Measurements from ENCODE around the gene CASKIN1.

Gene CASKIN1

DNA sequence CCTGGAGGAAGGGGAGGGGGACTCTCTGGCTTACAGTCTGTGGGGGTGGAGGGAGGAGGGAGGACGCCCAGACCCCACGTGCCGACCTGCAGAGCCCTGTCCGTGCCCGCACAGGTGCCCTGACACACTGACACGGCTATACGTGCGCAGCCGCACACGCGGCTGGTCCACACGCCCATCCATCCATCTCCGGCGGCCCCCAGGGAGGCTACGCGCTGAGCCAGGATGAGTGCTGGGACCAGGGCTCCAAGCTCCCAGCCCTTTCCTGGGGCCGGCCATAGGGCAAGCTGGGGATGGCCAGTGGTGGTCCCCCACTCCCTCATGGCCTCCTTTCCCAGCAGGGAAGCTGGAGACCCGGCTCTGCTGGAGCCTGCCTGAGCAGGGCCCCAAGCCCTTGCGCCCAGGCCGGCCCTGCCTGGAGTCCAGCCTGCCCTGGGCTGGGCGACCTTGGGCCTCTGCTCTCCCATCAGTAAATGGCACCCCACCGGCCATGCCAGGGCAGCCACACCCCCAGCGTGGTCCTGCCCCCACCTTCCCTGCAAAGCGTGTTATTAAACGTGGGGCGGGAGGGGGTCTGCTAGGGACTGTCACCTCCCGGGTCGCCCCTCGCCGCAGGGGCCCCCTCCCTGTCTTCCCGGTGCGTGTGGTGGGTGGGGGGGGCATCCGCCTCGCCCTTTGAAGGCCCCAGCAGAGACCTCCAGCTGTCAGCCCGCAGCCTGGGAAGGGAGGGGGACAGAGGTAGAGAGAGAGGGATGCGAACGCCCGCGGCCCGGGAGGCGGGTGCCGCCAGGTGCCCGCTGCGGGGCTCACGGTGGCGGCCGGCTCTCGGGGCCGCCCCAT is 863 bp downstream of the CASKIN1 start:
- Histone ChIP-seq H3K4me1 (ENCODE audit: control insufficient read depth in 5 of 5, insufficient read depth in 5 of 5, low read length in 5 of 5) (peaks cover 0 to 10% (median 6%) of the 10 kb centered on the region in 5 donors), H3K9me3 (ENCODE audit: control insufficient read depth in 5 of 5, low read length in 5 of 5) (no peaks in the 10 kb centered on the region), H3K4me3 (ENCODE audit: low read depth in 1 of 5, low read length in 5 of 5) (peak overlapping the region in 2 of 5 donors; percentile 26 to 31), H3K36me3 (ENCODE audit: control insufficient read depth in 5 of 5, insufficient read depth in 5 of 5, low read length in 5 of 5) (no peaks in the 10 kb centered on the region), H3K27ac (ENCODE audit: low read depth, low read length) (no peak overlapping the region), H3K9ac (ENCODE audit: low read length in 5 of 5) (no peak overlapping the region), H3K27me3 (ENCODE audit: control insufficient read depth in 5 of 5, insufficient read depth in 4 of 5, low read length in 5 of 5) (peaks cover 29 to 46% (median 38%) of the 10 kb centered on the region in 5 donors)

- no peak overlapping the region for H3K27ac ChIP-seq (ENCODE audit: low read depth, low read length)
- peaks cover 0 to 10% (median 6%) of the 10 kb centered on the region in 5 donors for H3K4me1 ChIP-seq (ENCODE audit: control insufficient read depth in 5 of 5, insufficient read depth in 5 of 5, low read length in 5 of 5)
- H3K4me3 ChIP-seq (ENCODE audit: low read depth in 1 of 5, low read length in 5 of 5) = no peak overlapping the region
- no peaks in the 10 kb centered on the region for H3K36me3 ChIP-seq (ENCODE audit: control insufficient read depth in 5 of 5, insufficient read depth in 5 of 5, low read length in 5 of 5)
- peaks cover 29 to 46% (median 38%) of the 10 kb centered on the region in 5 donors for H3K27me3 ChIP-seq (ENCODE audit: control insufficient read depth in 5 of 5, insufficient read depth in 4 of 5, low read length in 5 of 5)
- H3K9ac ChIP-seq (ENCODE audit: low read length in 5 of 5) = no peak overlapping the region
- H3K9me3 ChIP-seq (ENCODE audit: control insufficient read depth in 5 of 5, low read length in 5 of 5) = no peaks in the 10 kb centered on the region
Measured at GRCh38 chr16:2194852-2195321, 1.5 kb downstream of the CASKIN1 start.

- peaks cover 29 to 46% (median 38%) of the 10 kb centered on the region in 5 donors for H3K27me3 ChIP-seq (ENCODE audit: control insufficient read depth in 5 of 5, insufficient read depth in 4 of 5, low read length in 5 of 5)
- no peak overlapping the region for H3K4me3 ChIP-seq (ENCODE audit: low read depth in 1 of 5, low read length in 5 of 5)
- H3K27ac ChIP-seq (ENCODE audit: low read depth, low read length) = no peak overlapping the region
- no peak overlapping the region for H3K9ac ChIP-seq (ENCODE audit: low read length in 5 of 5)
- no peaks in the 10 kb centered on the region for H3K9me3 ChIP-seq (ENCODE audit: control insufficient read depth in 5 of 5, low read length in 5 of 5)
- no peaks in the 10 kb centered on the region for H3K36me3 ChIP-seq (ENCODE audit: control insufficient read depth in 5 of 5, insufficient read depth in 5 of 5, low read length in 5 of 5)
- H3K4me1 ChIP-seq (ENCODE audit: control insufficient read depth in 5 of 5, insufficient read depth in 5 of 5, low read length in 5 of 5) = peaks cover 0 to 10% (median 6%) of the 10 kb centered on the region in 5 donors
Measured at GRCh38 chr16:2194166-2194834, 2.1 kb downstream of the CASKIN1 start.

DNA sequence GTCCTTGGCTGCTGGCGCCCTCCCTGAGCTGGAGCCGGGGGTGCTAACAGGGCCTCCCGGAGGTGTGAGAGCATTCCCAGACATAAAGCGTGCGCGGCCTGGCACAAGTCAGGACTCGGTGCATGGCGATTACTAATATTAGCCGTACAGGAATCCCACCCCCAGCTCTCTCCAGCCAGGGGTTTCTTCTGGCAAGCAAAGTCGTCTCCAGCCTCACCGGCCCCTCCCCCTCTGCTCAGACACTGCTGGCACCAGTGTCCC is 5.0 kb downstream of the CASKIN1 start:
- H3K9me3 ChIP-seq (ENCODE audit: control insufficient read depth in 5 of 5, low read length in 5 of 5) = no peaks in the 10 kb centered on the region
- no peak overlapping the region for H3K4me3 ChIP-seq (ENCODE audit: low read depth in 1 of 5, low read length in 5 of 5)
- peaks cover 17 to 26% (median 24%) of the 10 kb centered on the region in 5 donors for H3K27me3 ChIP-seq (ENCODE audit: control insufficient read depth in 5 of 5, insufficient read depth in 4 of 5, low read length in 5 of 5)
- H3K4me1 ChIP-seq (ENCODE audit: control insufficient read depth in 5 of 5, insufficient read depth in 5 of 5, low read length in 5 of 5) = peaks cover 0 to 8% (median 6%) of the 10 kb centered on the region in 5 donors
- no peaks in the 10 kb centered on the region for H3K36me3 ChIP-seq (ENCODE audit: control insufficient read depth in 5 of 5, insufficient read depth in 5 of 5, low read length in 5 of 5)
- no peak overlapping the region for H3K27ac ChIP-seq (ENCODE audit: low read depth, low read length)
- no peak overlapping the region for H3K9ac ChIP-seq (ENCODE audit: low read length in 5 of 5)

GRCh38 chr16:2190659-2191445 is 5.6 kb downstream of the CASKIN1 start:
- Histone ChIP-seq H3K4me3 (ENCODE audit: low read depth in 1 of 5, low read length in 5 of 5) (no peak overlapping the region), H3K36me3 (ENCODE audit: control insufficient read depth in 5 of 5, insufficient read depth in 5 of 5, low read length in 5 of 5) (no peaks in the 10 kb centered on the region), H3K4me1 (ENCODE audit: control insufficient read depth in 5 of 5, insufficient read depth in 5 of 5, low read length in 5 of 5) (peaks cover 0 to 6% (median 6%) of the 10 kb centered on the region in 5 donors), H3K9me3 (ENCODE audit: control insufficient read depth in 5 of 5, low read length in 5 of 5) (no peaks in the 10 kb centered on the region), H3K9ac (ENCODE audit: low read length in 5 of 5) (no peak overlapping the region), H3K27ac (ENCODE audit: low read depth, low read length) (no peak overlapping the region), H3K27me3 (ENCODE audit: control insufficient read depth in 5 of 5, insufficient read depth in 4 of 5, low read length in 5 of 5) (peaks cover 17 to 26% (median 24%) of the 10 kb centered on the region in 5 donors)

GRCh38 chr16:2190002-2190658 is 6.3 kb downstream of the CASKIN1 start:
- Histone ChIP-seq H3K4me3 (ENCODE audit: low read depth in 1 of 5, low read length in 5 of 5) (no peak overlapping the region), H3K9me3 (ENCODE audit: control insufficient read depth in 5 of 5, low read length in 5 of 5) (no peaks in the 10 kb centered on the region), H3K27ac (ENCODE audit: low read depth, low read length) (no peak overlapping the region), H3K27me3 (ENCODE audit: control insufficient read depth in 5 of 5, insufficient read depth in 4 of 5, low read length in 5 of 5) (peaks cover 10 to 21% (median 18%) of the 10 kb centered on the region in 5 donors), H3K9ac (ENCODE audit: low read length in 5 of 5) (no peak overlapping the region), H3K4me1 (ENCODE audit: control insufficient read depth in 5 of 5, insufficient read depth in 5 of 5, low read length in 5 of 5) (no peaks in the 10 kb centered on the region), H3K36me3 (ENCODE audit: control insufficient read depth in 5 of 5, insufficient read depth in 5 of 5, low read length in 5 of 5) (no peaks in the 10 kb centered on the region)

GRCh38 chr16:2189252-2189893 is 7.0 kb downstream of the CASKIN1 start:
- Histone ChIP-seq H3K27ac (ENCODE audit: low read depth, low read length) (no peak overlapping the region), H3K9ac (ENCODE audit: low read length in 5 of 5) (no peak overlapping the region), H3K36me3 (ENCODE audit: control insufficient read depth in 5 of 5, insufficient read depth in 5 of 5, low read length in 5 of 5) (no peaks in the 10 kb centered on the region), H3K9me3 (ENCODE audit: control insufficient read depth in 5 of 5, low read length in 5 of 5) (no peaks in the 10 kb centered on the region), H3K4me3 (ENCODE audit: low read depth in 1 of 5, low read length in 5 of 5) (no peak overlapping the region), H3K4me1 (ENCODE audit: control insufficient read depth in 5 of 5, insufficient read depth in 5 of 5, low read length in 5 of 5) (no peaks in the 10 kb centered on the region), H3K27me3 (ENCODE audit: control insufficient read depth in 5 of 5, insufficient read depth in 4 of 5, low read length in 5 of 5) (peaks cover 4 to 16% (median 10%) of the 10 kb centered on the region in 5 donors)

DNA sequence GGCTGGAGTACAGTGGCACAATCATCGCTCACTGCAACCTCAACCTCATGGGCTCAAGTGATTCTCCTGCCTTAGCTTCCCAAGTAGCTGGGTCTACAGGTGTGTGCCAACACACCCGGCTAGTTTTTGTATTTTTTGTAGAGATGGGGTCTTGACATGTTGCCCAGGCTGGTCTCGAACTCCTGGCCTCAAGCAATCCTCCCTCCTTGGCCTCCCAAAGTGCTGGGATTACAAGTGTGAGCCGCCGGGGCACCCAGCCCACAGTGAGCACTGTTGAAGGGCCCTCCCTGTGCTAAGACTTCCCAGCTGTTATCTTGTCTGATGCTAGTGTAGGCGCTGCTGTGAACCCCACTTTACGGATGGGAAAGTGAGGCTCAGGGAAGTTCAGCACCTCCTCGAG is 8.0 kb downstream of the CASKIN1 start:
- Histone ChIP-seq H3K9me3 (ENCODE audit: control insufficient read depth in 5 of 5, low read length in 5 of 5) (no peaks in the 10 kb centered on the region), H3K9ac (ENCODE audit: low read length in 5 of 5) (no peak overlapping the region), H3K36me3 (ENCODE audit: control insufficient read depth in 5 of 5, insufficient read depth in 5 of 5, low read length in 5 of 5) (no peaks in the 10 kb centered on the region), H3K27me3 (ENCODE audit: control insufficient read depth in 5 of 5, insufficient read depth in 4 of 5, low read length in 5 of 5) (peaks cover 0 to 8% (median under 1%) of the 10 kb centered on the region in 5 donors), H3K4me1 (ENCODE audit: control insufficient read depth in 5 of 5, insufficient read depth in 5 of 5, low read length in 5 of 5) (no peaks in the 10 kb centered on the region), H3K27ac (ENCODE audit: low read depth, low read length) (no peak overlapping the region), H3K4me3 (ENCODE audit: low read depth in 1 of 5, low read length in 5 of 5) (no peak overlapping the region)

GRCh38 chr16:2187212-2187611 is 9.2 kb downstream of the CASKIN1 start:
- Histone ChIP-seq H3K36me3 (ENCODE audit: control insufficient read depth in 5 of 5, insufficient read depth in 5 of 5, low read length in 5 of 5) (no peaks in the 10 kb centered on the region), H3K27ac (ENCODE audit: low read depth, low read length) (no peak overlapping the region), H3K4me3 (ENCODE audit: low read depth in 1 of 5, low read length in 5 of 5) (no peak overlapping the region), H3K9me3 (ENCODE audit: control insufficient read depth in 5 of 5, low read length in 5 of 5) (peaks cover 0 to under 1% (median 0%) of the 10 kb centered on the region in 5 donors), H3K27me3 (ENCODE audit: control insufficient read depth in 5 of 5, insufficient read depth in 4 of 5, low read length in 5 of 5) (peaks cover 0 to 4% (median 0%) of the 10 kb centered on the region in 5 donors), H3K9ac (ENCODE audit: low read length in 5 of 5) (no peak overlapping the region), H3K4me1 (ENCODE audit: control insufficient read depth in 5 of 5, insufficient read depth in 5 of 5, low read length in 5 of 5) (no peaks in the 10 kb centered on the region)
